H1 (cell line): ENCODE data around the gene NAA38. TPM values are rescaled to one million over a fixed set of nuclear protein-coding genes. Genes with fewer than 3 reads are reported as not detected.

ENCODE experiments used
- CTCF ChIA-PET: fragments of 300-600 bp; sonication (Branson Sonifier 250); formaldehyde crosslinking; loops from one replicate; lab custom pipeline; 2021; ENCODE audit not compliant: partially characterized antibody; lab: Charles Lee
- POLR2A ChIA-PET: fragments of 300-600 bp; sonication (Branson Sonifier 250); formaldehyde crosslinking; loops from one replicate; lab custom pipeline; 2021; ENCODE audit warnings: inconsistent platforms; ENCODE audit not compliant: partially characterized antibody; lab: Charles Lee
- DNase-seq, 2 experiments: peaks; one replicate each; pipeline versions ENCODE4 v3.0.0 to v3.0.0-alpha.2; 2010 to 2022; ENCODE audit warnings: low spot score in 2 of 2, low read depth in 1 of 2, mixed read lengths in 1 of 2
- FAIRE-seq: peaks from 2 replicates; lab custom pipeline; 2011; peaks lifted over from hg19 to GRCh38; lab: Jason Lieb, UNC
- H2AFZ ChIP-seq: 2 replicates; pipeline ENCODE4 v1.8.1; 2012; ENCODE audit warnings: low read length, inconsistent platforms
- H2AK5ac ChIP-seq: 2 replicates; pipeline ENCODE4 v1.6.1; 2013; ENCODE audit warnings: low read depth, low read length
- H2BK120ac ChIP-seq: replicated peaks from 2 replicates; pipeline ENCODE3; 2013; ENCODE audit warnings: low read depth, low read length, inconsistent platforms
- H2BK12ac ChIP-seq: 2 replicates; pipeline ENCODE4 v1.6.1; 2013; ENCODE audit warnings: low read depth, low read length
- H2BK15ac ChIP-seq: 2 replicates; pipeline ENCODE4 v1.6.1; 2013; ENCODE audit warnings: low read length
- H2BK20ac ChIP-seq: 2 replicates; pipeline ENCODE4 v1.6.1; 2013; ENCODE audit warnings: low read length
- H2BK5ac ChIP-seq: 2 replicates; pipeline ENCODE4 v1.6.1; 2013; ENCODE audit warnings: low read depth, low read length
- H3K14ac ChIP-seq: 2 replicates; pipeline ENCODE4 v1.6.1; 2013; ENCODE audit warnings: inconsistent platforms; ENCODE audit not compliant: insufficient read length
- H3K18ac ChIP-seq: 2 replicates; pipeline ENCODE4 v1.6.1; 2013; ENCODE audit warnings: low read length; ENCODE audit errors: extremely low read depth
- H3K23ac ChIP-seq: 2 replicates; pipeline ENCODE4 v1.6.1; 2013; ENCODE audit warnings: inconsistent platforms; ENCODE audit not compliant: insufficient read length
- H3K23me2 ChIP-seq: 2 replicates; pipeline ENCODE4 v1.6.1; 2013; ENCODE audit warnings: low read depth, low read length
- H3K27ac ChIP-seq: 2 replicates; pipeline ENCODE4 v1.6.1; 2011; ENCODE audit warnings: low read depth, low read length, inconsistent platforms
- H3K27me3 ChIP-seq, 4 experiments: replicated peaks in 1 of 4; 1 replicate in 1 of 4; 2 replicates in 3 of 4; pipeline versions ENCODE4 v1.6.1 to v1.8.1; 2011 to 2013; ENCODE audit warnings: low read length in 3 of 4, mild to moderate bottlenecking in 3 of 4, inconsistent platforms in 2 of 4, mixed read lengths in 2 of 4, moderate library complexity in 1 of 4; ENCODE audit not compliant: control insufficient read depth in 3 of 4, insufficient read depth in 3 of 4; ENCODE audit errors: extremely low read depth in 1 of 4
- H3K36me3 ChIP-seq, 4 experiments: 2 replicates each; pipeline versions ENCODE4 v1.6.1 to v1.8.1; 2011 to 2013; ENCODE audit warnings: mild to moderate bottlenecking in 4 of 4, low read length in 3 of 4, moderate library complexity in 2 of 4, control low read depth in 1 of 4, inconsistent platforms in 1 of 4; ENCODE audit not compliant: insufficient read depth in 4 of 4, control insufficient read depth in 2 of 4
- H3K4ac ChIP-seq: replicated peaks from 2 replicates; pipeline ENCODE3; 2013; ENCODE audit warnings: low read length, low read depth, mixed read lengths, inconsistent platforms; ENCODE audit not compliant: insufficient read length
- H3K4me1 ChIP-seq, 4 experiments: replicated peaks in 1 of 4; 1 replicate in 1 of 4; 2 replicates in 3 of 4; pipeline versions ENCODE4 v1.6.1 to v1.8.1; 2011 to 2013; ENCODE audit warnings: low read length in 3 of 4, inconsistent platforms in 2 of 4, mixed read lengths in 1 of 4; ENCODE audit not compliant: insufficient read depth in 4 of 4, control insufficient read depth in 3 of 4
- H3K4me2 ChIP-seq, 2 experiments: 2 replicates each; pipeline versions ENCODE4 v1.6.1 to v1.8.1; 2011 to 2013; ENCODE audit warnings: low read depth in 2 of 2, low read length in 2 of 2, control low read depth in 1 of 2, inconsistent platforms in 1 of 2, mild to moderate bottlenecking in 1 of 2; ENCODE audit not compliant: insufficient read depth in 1 of 2
- H3K4me3 ChIP-seq, 4 experiments: fragments of 200-600, 300-600 bp in 1 of 4; sonication (generic), shearing (Covaris generic), sonication (Bioruptor Twin) in 1 of 4; 2 replicates each; pipeline versions ENCODE4 v1.5.1 to v1.8.1; 2011 to 2016; ENCODE audit warnings: low read length in 4 of 4, low read depth in 3 of 4, control low read depth in 2 of 4, inconsistent platforms in 2 of 4, mild to moderate bottlenecking in 2 of 4, mixed read lengths in 1 of 4, moderate library complexity in 1 of 4; ENCODE audit not compliant: insufficient read depth in 2 of 4; ENCODE audit errors: extremely low read depth in 1 of 4
- H3K56ac ChIP-seq: replicated peaks from 2 replicates; pipeline ENCODE3; 2013; ENCODE audit warnings: low read depth, mild to moderate bottlenecking, mixed read lengths, low read length, inconsistent platforms; ENCODE audit not compliant: insufficient read length
- H3K79me1 ChIP-seq: 2 replicates; pipeline ENCODE4 v1.6.1; 2013; ENCODE audit warnings: low read depth, low read length, control low read depth
- H3K79me2 ChIP-seq, 2 experiments: 2 replicates each; pipeline versions ENCODE4 v1.6.1 to v1.8.1; 2012 to 2013; ENCODE audit warnings: low read length in 2 of 2, mild to moderate bottlenecking in 2 of 2, inconsistent platforms in 1 of 2; ENCODE audit not compliant: insufficient read depth in 2 of 2, control insufficient read depth in 1 of 2
- H3K9ac ChIP-seq, 4 experiments: replicated peaks in 1 of 4; 1 replicate in 1 of 4; 2 replicates in 3 of 4; pipeline versions ENCODE4 v1.6.1 to v1.8.1; 2011 to 2013; ENCODE audit warnings: low read depth in 3 of 4, low read length in 3 of 4, control low read depth in 2 of 4, mild to moderate bottlenecking in 2 of 4, moderate library complexity in 2 of 4, inconsistent platforms in 1 of 4; ENCODE audit errors: extremely low read depth in 1 of 4
- H3K9me3 ChIP-seq, 2 experiments: 2 replicates each; pipeline versions ENCODE4 v1.6.1 to v1.8.1; 2012 to 2013; ENCODE audit warnings: mild to moderate bottlenecking in 2 of 2, moderate library complexity in 2 of 2, control low read depth in 1 of 2, inconsistent platforms in 1 of 2, low read depth in 1 of 2, low read length in 1 of 2, mixed read lengths in 1 of 2; ENCODE audit not compliant: insufficient read depth in 2 of 2
- H4K20me1 ChIP-seq, 2 experiments: replicated peaks in 1 of 2; 2 replicates each; pipeline versions ENCODE3 to v1.8.1; 2011 to 2013; ENCODE audit warnings: inconsistent platforms in 2 of 2, low read length in 2 of 2, mild to moderate bottlenecking in 1 of 2; ENCODE audit not compliant: insufficient read depth in 2 of 2, control insufficient read depth in 1 of 2
- H4K5ac ChIP-seq: 2 replicates; pipeline ENCODE4 v1.6.1; 2013; ENCODE audit warnings: low read length, low read depth, mixed read lengths, inconsistent platforms; ENCODE audit not compliant: insufficient read length
- H4K8ac ChIP-seq: 2 replicates; pipeline ENCODE4 v1.8.0; 2013; ENCODE audit warnings: mild to moderate bottlenecking, moderate library complexity, low read length, inconsistent platforms; ENCODE audit not compliant: insufficient read depth; ENCODE audit errors: extremely low read depth
- H4K91ac ChIP-seq: replicated peaks from 2 replicates; pipeline ENCODE3; 2013; ENCODE audit warnings: low read length, mixed read lengths, inconsistent platforms; ENCODE audit not compliant: insufficient read length
- CHD1 ChIP-seq: IDR thresholded peaks from 2 replicates; pipeline ENCODE4 v1.6.1; 2012; ENCODE audit warnings: low read depth, low read length, improper control_type of control experiment
- CTBP2 ChIP-seq: IDR thresholded peaks from 2 replicates; pipeline ENCODE4 v1.7.0; 2011; ENCODE audit warnings: borderline replicate concordance, mild to moderate bottlenecking, moderate library complexity, mixed read lengths, low read length; ENCODE audit not compliant: insufficient read depth, insufficient read length
- EGR1 ChIP-seq: IDR thresholded peaks from 2 replicates; pipeline ENCODE4 v1.6.1; 2011; ENCODE audit warnings: low read depth, low read length, borderline replicate concordance
- GABPA ChIP-seq: IDR thresholded peaks from 2 replicates; pipeline ENCODE4 v1.6.1; 2011; ENCODE audit warnings: mild to moderate bottlenecking, low read length, moderate library complexity, borderline replicate concordance; ENCODE audit not compliant: insufficient read depth
- HDAC2 ChIP-seq, 2 experiments: fragments of 300-600 bp in 1 of 2; sonication (generic) in 1 of 2; IDR thresholded peaks; 2 replicates each; pipeline ENCODE4 v1.6.1; 2011 to 2012; ENCODE audit warnings: low read depth in 2 of 2, low read length in 2 of 2, mild to moderate bottlenecking in 2 of 2, moderate library complexity in 2 of 2, borderline replicate concordance in 1 of 2, inconsistent platforms in 1 of 2
- SP1 ChIP-seq: IDR thresholded peaks from 2 replicates; pipeline ENCODE4 v1.6.1; 2011; ENCODE audit warnings: low read depth, low read length
- SP4 ChIP-seq: IDR thresholded peaks from 2 replicates; pipeline ENCODE4 v1.6.1; 2012; ENCODE audit warnings: low read length, inconsistent platforms
- SUZ12 ChIP-seq: fragments of 200-600 bp; sonication (generic); IDR thresholded peaks from 2 replicates; pipeline ENCODE4 v1.6.1; 2012; ENCODE audit warnings: mild to moderate bottlenecking, inconsistent platforms, low read length, moderate library complexity, mixed read lengths
- TBP ChIP-seq: IDR thresholded peaks from 2 replicates; pipeline ENCODE4 v1.6.1; 2011; ENCODE audit warnings: low read depth, low read length, improper control_type of control experiment
- ZNF274 ChIP-seq: IDR thresholded peaks from 2 replicates; pipeline ENCODE4 v1.7.0; 2012; ENCODE audit warnings: low read length, borderline replicate concordance; ENCODE audit errors: extremely low read depth
- WGBS, 2 experiments: shearing (Covaris generic) in 1 of 2; methylation state at CpG; one replicate each; pipeline versions ENCODE4 v1.1.6 to v1.1.7; 2013 to 2015; ENCODE audit warnings: low lambda C conversion rate in 2 of 2, mixed read lengths in 2 of 2, inconsistent platforms in 1 of 2, low coverage in 1 of 2, missing lambda C conversion rate in 1 of 2; ENCODE audit not compliant: insufficient replicate concordance in 2 of 2, insufficient coverage in 1 of 2, insufficient read length in 1 of 2; ENCODE audit errors: extremely low coverage in 1 of 2, missing lambda C conversion rate in 1 of 2; 5-methylcytosine and 5-hydroxymethylcytosine counted together
- polyA plus RNA-seq, 7 experiments: library from polyadenylated mRNA; depleted of rRNA in 3 of 7; stranded (reverse) in 5 of 7; unstranded in 2 of 7; fragments of >200 nt in 5 of 7; fragments of 200-250 nt in 2 of 7; gene quantifications; 1 replicate in 5 of 7; 2 replicates in 1 of 7; 4 replicates in 1 of 7; pipeline versions ENCODE4 v1.2.1 to v1.2.3, GENCODE V29; 2011 to 2013; ENCODE audit warnings: missing spikeins in 2 of 7, mixed read lengths in 2 of 7
- total RNA-seq: library from RNA; stranded (reverse); fragmentation: NEBNext Ultra II Directional; extraction: Animal tissue kit (Norgen Biotek cat#: 25700); gene quantifications from 2 replicates; pipeline ENCODE4 v1.2.1, GENCODE V29; 2021

NAA38 gene
- total and polyA plus RNA-seq, 2 of the 8 experiments (the other 6 are each of a cell fraction or from before 2014, with no cell fraction given) = 30.2 to 109 TPM

GRCh38 chr17:7842380-7843256 lies 14.7 kb downstream of the NAA38 start:
- Histone ChIP-seq H3K4me3 (peak overlapping the region; percentile 70 to 98 (median 86)), H4K8ac (no peak overlapping the region), H4K20me1 (peaks cover 12 to 42% of the 10 kb centered on the region in 2 experiments), H4K91ac (no peak overlapping the region), H3K9ac (peak overlapping the region in 1 of 4 experiments; percentile 56; a peak in 1 of 7 replicates), H3K27ac (no peak overlapping the region), H2BK5ac (peak overlapping the region; percentile 78; the same call in 1 of the 2 replicates), H2BK120ac (no peak overlapping the region), H3K4ac (no peak overlapping the region), H2AFZ (no peak overlapping the region), H3K79me2 (no peaks in the 10 kb centered on the region), H3K23ac (no peak overlapping the region), H2BK15ac (peak overlapping the region; percentile 48; the same call in 1 of the 2 replicates), H2AK5ac (no peak overlapping the region), H3K9me3 (no peaks in the 10 kb centered on the region), H4K5ac (no peak overlapping the region), H3K36me3 (no peaks in the 10 kb centered on the region; a peak in 1 of 8 replicates), H3K14ac (no peak overlapping the region), H3K23me2 (peaks cover 34% of the 10 kb centered on the region), H3K56ac (no peak overlapping the region), H2BK20ac (no peak overlapping the region), H3K79me1 (no peaks in the 10 kb centered on the region), H3K18ac (no peak overlapping the region), H3K4me2 (peak overlapping the region; percentile 96 to 100), H3K4me1 (peaks cover 10 to 27% (median 18%) of the 10 kb centered on the region in 4 experiments), H3K27me3 (peaks cover 18 to 53% (median 49%) of the 10 kb centered on the region in 4 experiments), H2BK12ac (no peak overlapping the region)
- FAIRE-seq (no peak), DNase-seq (peak in 1 of 2 experiments; percentile 62)
- POLR2A ChIA-PET = interaction anchor here (0.6 to 4.2 kb wide), 9 partner anchors 9 to 166 kb away, joined by 3 to 20 read pairs (median 5); partner anchors contain the start of genes CYB5D1, KDM6B, NAA38 and TMEM88
- CTCF ChIA-PET = interaction anchor here (0.8 to 2.1 kb wide), 6 partner anchors 9 to 142 kb away, joined by 3 to 6 read pairs (median 4); partner anchors contain the start of gene EFNB3
- 1% methylated on average over 33 of the region's 47 CpGs; no CpG with 5 or more reads in 1 of the 2 experiments for WGBS, 2 experiments
- TF ChIP-seq ZNF274 (no peak), TBP (no peak), EGR1 (peak; percentile 81; the same call in 1 of the 2 replicates), GABPA (no peak), CTBP2 (no peak), SUZ12 (peak; percentile 64; the same call in 1 of the 2 replicates), CHD1 (no peak), SP1 (no peak), HDAC2 (IDR thresholded peaks at IDR 0.05; ENCODE audit: borderline replicate concordance in 1 of 2, low read depth in 2 of 2, low read length in 2 of 2) (no peak), SP4 (no peak)
